Mammary epithelial cell (primary cell): ENCODE results near the gene HSF2.

Source experiments
- CTCF ChIP-seq, 2 donors: IDR thresholded peaks in 1 of 2; conservative IDR thresholded peaks in 1 of 2; 2 replicates each; pipeline ENCODE4 v1.5.1; 2011 to 2012; ENCODE audit warnings: inconsistent platforms in 2 of 2, low read length in 2 of 2, mild to moderate bottlenecking in 2 of 2, control low read depth in 1 of 2, low read depth in 1 of 2; ENCODE audit not compliant: insufficient read depth in 1 of 2; ENCODE audit errors: extremely low read depth in 1 of 2
- EZH2 ChIP-seq: IDR thresholded peaks from 2 replicates; pipeline ENCODE4 v1.6.1; 2012; ENCODE audit warnings: low read length, inconsistent platforms, borderline replicate concordance

- TF ChIP-seq CTCF (conservative IDR thresholded peaks at IDR 0.05 in 1 of 2, IDR thresholded peaks at IDR 0.05 in 1 of 2; ENCODE audit: extremely low read depth in 1 of 2, insufficient read depth in 1 of 2, low read depth in 1 of 2, low read length in 2 of 2) (no peak), EZH2 (no peak)
Observed at GRCh38 chr6:122482750-122483080, 83.3 kb downstream of the HSF2 start.
